ENCODE data around the gene CCDC179. TPM values are rescaled to one million over a fixed set of nuclear protein-coding genes. Genes with fewer than 3 reads are reported as not detected.

Gene CCDC179
- not detected for total RNA-seq

GRCh38 chr11:22860241-22860640 is at the start of gene CCDC179:
CCDC179 (minus strand) TSS chr11:22860474; CDS start chr11:22860421, 53 bp downstream.
- TF ChIP-seq CTCF (IDR thresholded peaks at IDR 0.05): no peak
- Histone ChIP-seq H3K9me3 (no peaks in the 10 kb centered on the region), H3K4me1 (no peaks in the 10 kb centered on the region), H3K36me3 (no peaks in the 10 kb centered on the region), H3K4me3 (no peak within 1 kb of the TSS), H3K27me3 (no peaks in the 10 kb centered on the region), H3K27ac (no peak within 1 kb of the TSS)
- no peak for DNase-seq (ENCODE audit: low spot score)

DNA sequence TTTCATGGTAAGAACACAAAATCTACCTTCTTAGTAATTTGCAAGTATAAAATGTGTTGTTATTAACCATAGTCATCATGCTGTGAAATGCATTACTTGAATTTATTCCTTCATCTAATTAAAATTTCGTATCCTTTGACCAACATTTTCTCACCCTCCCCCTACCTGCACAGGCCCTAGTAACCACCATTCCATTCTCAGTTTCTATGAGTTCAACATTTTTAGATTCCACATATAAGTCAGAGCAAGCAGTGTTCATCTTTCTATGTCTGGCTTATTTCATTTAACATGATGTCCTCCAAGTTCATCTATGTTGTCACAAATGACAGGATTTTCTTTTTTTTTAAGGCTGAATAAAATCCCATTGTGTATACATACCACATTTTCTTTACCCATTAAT is 43.5 kb upstream of the CCDC179 start:
- no peak for DNase-seq (ENCODE audit: low spot score)
- Histone ChIP-seq H3K4me3 (no peak overlapping the region), H3K36me3 (no peaks in the 10 kb centered on the region), H3K9me3 (no peaks in the 10 kb centered on the region), H3K4me1 (no peaks in the 10 kb centered on the region), H3K27me3 (no peaks in the 10 kb centered on the region), H3K27ac (no peak overlapping the region)
- TF ChIP-seq CTCF (IDR thresholded peaks at IDR 0.05): no peak

GRCh38 chr11:22901603-22902002 is 41.3 kb upstream of the CCDC179 start:
- Histone ChIP-seq H3K9me3 (no peaks in the 10 kb centered on the region), H3K4me3 (no peak overlapping the region), H3K27me3 (no peaks in the 10 kb centered on the region), H3K27ac (no peak overlapping the region), H3K36me3 (no peaks in the 10 kb centered on the region), H3K4me1 (no peaks in the 10 kb centered on the region)
- TF ChIP-seq CTCF (IDR thresholded peaks at IDR 0.05): no peak
- DNase-seq (ENCODE audit: low spot score): no peak

DNA sequence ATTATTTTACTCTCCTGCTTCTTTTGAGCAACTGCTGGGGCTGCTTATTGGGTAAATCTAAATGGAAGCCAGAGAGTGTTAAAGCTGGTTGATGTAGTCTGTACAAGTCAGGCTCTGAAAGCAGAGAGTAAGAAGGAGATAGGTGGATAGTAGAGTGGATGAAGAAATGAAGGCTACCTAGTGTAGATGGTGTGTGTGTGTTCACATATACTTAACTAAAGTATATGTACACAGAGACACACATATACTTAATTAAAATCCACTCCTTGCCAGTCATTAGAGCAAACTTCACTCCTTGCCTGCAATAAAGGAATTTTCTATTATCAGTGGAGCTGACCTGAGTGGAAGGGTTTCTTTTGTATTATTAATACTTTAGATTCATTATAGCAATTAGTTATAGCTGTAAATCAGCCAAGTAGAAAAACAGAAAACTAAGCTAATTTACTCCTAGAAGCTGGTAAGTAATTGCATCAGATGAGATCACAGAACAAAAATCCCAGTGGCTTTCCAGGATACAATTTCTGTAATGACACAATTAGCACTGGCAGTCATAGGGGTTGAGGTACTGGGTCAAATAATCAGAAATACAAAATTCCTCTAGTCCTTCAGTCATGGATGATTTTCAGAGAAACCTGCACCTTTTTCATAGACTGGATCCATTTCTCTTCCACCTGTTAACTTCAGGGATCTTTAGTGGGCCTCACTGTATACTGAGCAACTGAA is 40.7 kb upstream of the CCDC179 start:
- no peak overlapping the region for H3K4me3 ChIP-seq
- H3K36me3 ChIP-seq: no peaks in the 10 kb centered on the region
- no peak for TF ChIP-seq CTCF (IDR thresholded peaks at IDR 0.05)
- DNase-seq (ENCODE audit: low spot score): no peak
- no peaks in the 10 kb centered on the region for H3K9me3 ChIP-seq
- no peaks in the 10 kb centered on the region for H3K27me3 ChIP-seq
- no peaks in the 10 kb centered on the region for H3K4me1 ChIP-seq
- no peak overlapping the region for H3K27ac ChIP-seq

DNA sequence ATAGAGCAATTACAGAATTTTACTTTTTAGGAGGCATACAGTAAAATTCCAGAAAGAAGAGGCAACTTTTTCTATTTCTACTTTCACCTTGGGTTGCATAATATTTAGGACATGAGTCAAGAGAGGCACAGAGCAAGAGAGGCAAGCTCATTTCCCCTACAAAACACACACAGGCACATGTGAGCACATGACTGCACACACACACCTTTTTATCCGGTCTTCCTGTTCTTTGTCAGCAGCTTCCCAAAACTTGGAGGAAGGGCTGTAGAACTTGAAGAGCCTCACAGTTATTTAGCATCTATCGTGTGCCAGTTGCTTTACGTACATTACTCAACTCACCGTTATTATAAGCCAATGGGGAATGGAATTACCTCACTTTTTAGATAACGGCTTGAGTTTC is 37.8 kb upstream of the CCDC179 start:
- H3K27ac ChIP-seq: no peak overlapping the region
- TF ChIP-seq CTCF (IDR thresholded peaks at IDR 0.05): no peak

GRCh38 chr11:22890227-22890626 is 30.0 kb upstream of the CCDC179 start:
- no peaks in the 10 kb centered on the region for H3K36me3 ChIP-seq
- H3K27ac ChIP-seq: no peak overlapping the region
- DNase-seq (ENCODE audit: low spot score): no peak
- no peak for TF ChIP-seq CTCF (IDR thresholded peaks at IDR 0.05)
- H3K27me3 ChIP-seq: no peaks in the 10 kb centered on the region
- no peaks in the 10 kb centered on the region for H3K9me3 ChIP-seq
- H3K4me1 ChIP-seq: no peaks in the 10 kb centered on the region
- H3K4me3 ChIP-seq: no peak overlapping the region

More for the DNA sequence above, 37.8 kb upstream of the CCDC179 start:
- H3K4me3 ChIP-seq: no peak overlapping the region
- no peak for DNase-seq (ENCODE audit: low spot score)
- H3K4me1 ChIP-seq: no peaks in the 10 kb centered on the region
- no peaks in the 10 kb centered on the region for H3K36me3 ChIP-seq
- H3K27me3 ChIP-seq: no peaks in the 10 kb centered on the region
- no peaks in the 10 kb centered on the region for H3K9me3 ChIP-seq

Measured in right atrium auricular region (tissue), 2 donors.